Tibial artery (tissue), 4 donors: ENCODE results near the gene MCRIP2.

ENCODE experiments used
- DNase-seq, 2 donors: peaks; one replicate each; pipeline ENCODE4 v3.0.0-alpha.2; 2019
- H3K27ac ChIP-seq, 2 donors: fragments of 200-600 bp; sonication (generic) in 1 of 2; 1 replicate in 1 of 2; 2 replicates in 1 of 2; pipeline ENCODE4 v1.5.1; 2018 to 2019; ENCODE audit warnings: mild to moderate bottlenecking in 1 of 2
- H3K27me3 ChIP-seq, 2 donors: fragments of 200-600 bp; sonication (generic) in 1 of 2; one replicate each; pipeline versions ENCODE4 v1.5.1 to v1.6.0; 2016 to 2019
- H3K36me3 ChIP-seq, 3 donors: fragments of 200-600 bp; sonication (generic) in 2 of 3; one replicate each; pipeline ENCODE4 v1.5.1; 2016 to 2019; ENCODE audit warnings: mild to moderate bottlenecking in 2 of 3
- H3K4me1 ChIP-seq, 4 donors: fragments of 200-600 bp; sonication (generic) in 2 of 4; 1 replicate in 3 of 4; 2 replicates in 1 of 4; pipeline ENCODE4 v1.5.1; 2016 to 2019
- H3K4me3 ChIP-seq, 2 donors: fragments of 200-600 bp; sonication (generic) in 1 of 2; 1 replicate in 1 of 2; 2 replicates in 1 of 2; pipeline ENCODE4 v1.5.1; 2018 to 2019; ENCODE audit warnings: mild to moderate bottlenecking in 2 of 2
- H3K9me3 ChIP-seq, 3 donors: fragments of 200-600 bp; sonication (generic) in 1 of 3; one replicate each; pipeline ENCODE4 v1.5.1; 2016 to 2019
- intact Hi-C: fragments of 100-400 bp; cut with DNase I; formaldehyde crosslinking; loops from one replicate; pipeline ENCODE4 v1.15.0; 2023; ENCODE audit warnings: low total_unique reads
- TF ChIP-seq, protein P1 (sequence below), 2 experiments: fragments of 200-600 bp in 1 of 2; fragments of 450-650 bp in 1 of 2; IDR thresholded peaks; one replicate each; pipeline ENCODE4 v1.5.1; 2017 to 2019; ENCODE audit warnings: antibody characterized with exemption in 2 of 2, mild to moderate bottlenecking in 1 of 2, moderate library complexity in 1 of 2

Gene MCRIP2

DNA sequence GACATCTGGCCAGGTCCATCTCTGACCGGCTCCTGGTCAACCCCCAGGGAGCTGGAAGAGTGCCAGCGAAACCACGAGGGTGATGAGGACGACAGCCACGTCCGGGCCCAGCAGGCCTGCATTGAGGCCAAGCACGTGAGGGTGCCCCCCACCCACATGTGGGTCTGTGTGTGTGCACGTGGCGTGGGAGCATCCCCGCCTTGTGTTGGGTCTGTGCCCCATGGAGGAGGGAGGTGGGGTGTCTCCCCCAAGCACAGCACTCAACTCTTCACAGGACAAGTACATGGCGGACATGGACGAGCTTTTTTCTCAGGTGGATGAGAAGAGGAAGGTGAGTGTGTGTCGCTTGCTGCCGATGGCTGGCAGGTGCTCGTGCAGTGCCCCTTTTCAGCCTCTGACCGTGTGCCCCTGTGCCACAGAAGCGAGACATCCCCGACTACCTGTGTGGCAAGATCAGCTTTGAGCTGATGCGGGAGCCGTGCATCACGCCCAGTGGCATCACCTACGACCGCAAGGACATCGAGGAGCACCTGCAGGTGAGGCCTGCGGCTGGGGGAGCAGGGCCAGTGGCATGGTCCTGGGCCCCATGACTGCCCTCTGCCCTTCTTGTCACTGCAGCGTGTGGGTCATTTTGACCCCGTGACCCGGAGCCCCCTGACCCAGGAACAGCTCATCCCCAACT lies 40.3 kb downstream of the MCRIP2 start:
- TF ChIP-seq, protein P1, sequence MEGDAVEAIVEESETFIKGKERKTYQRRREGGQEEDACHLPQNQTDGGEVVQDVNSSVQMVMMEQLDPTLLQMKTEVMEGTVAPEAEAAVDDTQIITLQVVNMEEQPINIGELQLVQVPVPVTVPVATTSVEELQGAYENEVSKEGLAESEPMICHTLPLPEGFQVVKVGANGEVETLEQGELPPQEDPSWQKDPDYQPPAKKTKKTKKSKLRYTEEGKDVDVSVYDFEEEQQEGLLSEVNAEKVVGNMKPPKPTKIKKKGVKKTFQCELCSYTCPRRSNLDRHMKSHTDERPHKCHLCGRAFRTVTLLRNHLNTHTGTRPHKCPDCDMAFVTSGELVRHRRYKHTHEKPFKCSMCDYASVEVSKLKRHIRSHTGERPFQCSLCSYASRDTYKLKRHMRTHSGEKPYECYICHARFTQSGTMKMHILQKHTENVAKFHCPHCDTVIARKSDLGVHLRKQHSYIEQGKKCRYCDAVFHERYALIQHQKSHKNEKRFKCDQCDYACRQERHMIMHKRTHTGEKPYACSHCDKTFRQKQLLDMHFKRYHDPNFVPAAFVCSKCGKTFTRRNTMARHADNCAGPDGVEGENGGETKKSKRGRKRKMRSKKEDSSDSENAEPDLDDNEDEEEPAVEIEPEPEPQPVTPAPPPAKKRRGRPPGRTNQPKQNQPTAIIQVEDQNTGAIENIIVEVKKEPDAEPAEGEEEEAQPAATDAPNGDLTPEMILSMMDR (IDR thresholded peaks at IDR 0.05): no peak
- Histone ChIP-seq H3K27ac (peak overlapping the region in 1 of 2 donors; percentile 79), H3K9me3 (no peaks in the 10 kb centered on the region), H3K4me1 (peaks cover 3 to 70% (median 50%) of the 10 kb centered on the region in 4 donors), H3K27me3 (peaks cover 0 to 3% of the 10 kb centered on the region in 2 donors), H3K36me3 (peaks cover 18 to 39% (median 23%) of the 10 kb centered on the region in 3 donors), H3K4me3 (peak overlapping the region; percentile 60 to 81)
- intact Hi-C loops: no loop called here
- DNase-seq: no peak

DNA sequence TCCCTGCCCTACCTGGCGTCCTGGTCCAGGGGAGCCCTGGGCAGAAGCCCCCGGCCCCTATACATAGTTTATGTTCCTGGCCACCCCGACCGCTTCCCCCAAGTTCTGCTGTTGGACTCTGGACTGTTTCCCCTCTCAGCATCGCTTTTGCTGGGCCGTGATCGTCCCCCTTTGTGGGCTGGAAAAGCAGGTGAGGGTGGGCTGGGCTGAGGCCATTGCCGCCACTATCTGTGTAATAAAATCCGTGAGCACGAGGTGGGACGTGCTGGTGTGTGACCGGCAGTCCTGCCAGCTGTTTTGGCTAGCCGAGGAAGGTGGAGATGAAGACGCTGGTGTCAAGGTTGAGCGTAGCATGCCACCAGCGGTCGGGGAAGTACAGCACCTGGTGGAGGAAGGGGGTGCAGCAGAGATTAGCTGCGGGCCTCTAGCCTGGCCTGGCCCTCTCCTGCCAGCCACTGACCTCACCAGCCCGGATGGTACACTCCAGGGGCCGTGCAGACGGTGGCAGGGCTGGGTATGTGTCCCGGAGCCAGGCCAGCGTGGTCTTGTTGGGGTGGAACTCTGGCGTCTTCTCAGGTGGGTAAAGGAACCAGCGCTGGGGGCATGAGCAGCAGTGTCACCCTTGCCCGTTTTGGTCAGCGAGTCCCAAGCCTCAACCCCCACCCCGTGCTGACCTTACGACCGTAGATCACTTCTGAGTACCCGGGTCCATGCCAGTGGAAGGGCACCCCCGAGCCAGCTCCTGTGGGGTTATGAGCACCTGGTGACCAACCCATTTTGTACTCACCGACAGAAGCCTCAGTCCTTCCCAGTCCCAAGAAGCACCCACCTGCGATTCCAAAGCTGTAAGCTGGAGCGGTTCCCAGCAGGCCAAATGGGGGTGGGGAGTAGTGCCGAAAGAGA lies 41.1 kb downstream of the MCRIP2 start:
- H3K9me3 ChIP-seq: no peaks in the 10 kb centered on the region
- no peak for DNase-seq
- H3K27ac ChIP-seq: no peak overlapping the region
- TF ChIP-seq, protein P1 (IDR thresholded peaks at IDR 0.05): no peak
- peaks cover 18 to 47% (median 24%) of the 10 kb centered on the region in 3 donors for H3K36me3 ChIP-seq
- intact Hi-C loops: no loop called here
- H3K4me3 ChIP-seq: peak overlapping the region; percentile 59 to 81
- H3K27me3 ChIP-seq: no peaks in the 10 kb centered on the region
- peaks cover 3 to 67% (median 50%) of the 10 kb centered on the region in 4 donors for H3K4me1 ChIP-seq

DNA sequence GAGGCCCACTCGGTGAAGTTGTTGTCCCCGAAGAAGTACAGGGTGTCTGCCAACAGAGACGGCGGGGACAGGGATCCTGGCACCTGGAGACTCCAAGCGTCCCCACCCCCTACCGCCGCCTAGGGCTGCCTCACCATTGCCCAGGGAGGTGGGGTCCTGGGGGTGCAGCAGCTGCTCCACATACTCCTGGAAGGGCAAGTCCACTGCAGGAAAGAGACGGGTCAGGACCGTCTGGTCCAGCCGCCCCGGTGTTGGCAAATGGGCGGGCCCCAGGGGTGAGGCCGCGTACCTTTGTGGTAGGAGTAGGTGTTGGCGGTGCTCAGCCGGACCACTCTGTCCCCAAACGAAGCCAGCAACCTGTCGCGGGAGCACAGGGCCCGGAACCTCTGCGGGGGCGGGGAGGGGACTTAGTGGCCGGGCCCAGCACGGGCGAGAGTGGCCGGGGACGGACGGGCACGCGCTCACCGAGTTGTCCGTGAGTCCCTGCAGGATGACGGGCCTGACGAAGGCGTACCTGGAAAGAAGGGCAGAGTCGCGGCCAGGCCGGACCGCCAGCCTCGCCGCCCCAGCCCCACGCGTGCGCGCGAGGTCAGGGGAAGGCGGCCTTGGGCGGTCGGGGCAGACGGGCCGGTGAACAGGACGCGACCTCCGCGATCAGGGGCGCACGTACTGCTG lies 41.9 kb downstream of the MCRIP2 start:
- Histone ChIP-seq H3K27me3 (no peaks in the 10 kb centered on the region), H3K27ac (peak overlapping the region; percentile 67 to 86), H3K4me1 (peaks cover 3 to 67% (median 52%) of the 10 kb centered on the region in 4 donors), H3K4me3 (peak overlapping the region; percentile 59 to 60), H3K9me3 (no peaks in the 10 kb centered on the region), H3K36me3 (peaks cover 18 to 50% (median 24%) of the 10 kb centered on the region in 3 donors)
- intact Hi-C loops: no loop called here
- no peak for DNase-seq
- TF ChIP-seq, protein P1 (IDR thresholded peaks at IDR 0.05): no peak

DNA sequence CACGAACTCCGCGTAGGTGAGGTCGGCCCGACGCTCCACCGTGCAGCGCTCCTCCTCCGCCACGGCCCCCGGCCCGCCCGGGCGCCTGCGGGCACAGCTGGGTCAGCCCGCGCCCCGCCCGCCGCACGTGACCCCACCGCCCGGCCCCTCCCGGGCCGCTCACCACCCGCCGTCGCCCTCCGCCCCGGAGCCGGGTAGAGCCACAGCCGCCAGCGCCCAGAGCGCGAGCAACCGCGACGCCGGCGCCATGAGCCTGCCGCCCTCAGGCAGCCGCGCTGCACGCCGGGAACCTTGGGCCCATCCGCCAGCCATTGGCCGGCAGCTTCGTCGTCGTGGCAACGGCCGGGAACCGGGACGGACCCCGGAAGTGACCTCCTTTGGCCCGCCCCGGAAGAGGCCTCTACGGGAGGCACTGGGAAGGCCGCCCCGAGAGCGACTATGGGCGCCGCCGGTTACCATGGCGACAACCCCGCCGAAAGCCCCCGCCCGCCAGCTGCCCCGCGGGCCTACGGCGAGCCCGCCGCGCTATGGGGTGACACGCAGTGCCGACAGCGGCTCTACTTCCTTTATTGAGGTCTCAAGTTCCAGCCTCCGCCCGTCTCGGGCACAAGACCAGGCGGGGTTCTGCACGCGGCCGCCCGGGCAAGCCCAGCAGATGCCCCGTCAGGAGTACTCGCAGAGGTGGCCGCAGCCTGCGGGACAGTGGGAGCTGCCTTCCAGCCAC lies 42.6 kb downstream of the MCRIP2 start, which contains the start of gene JMJD8:
TSS of gene JMJD8 (minus strand) at position 264 of the 724 bp plus-strand sequence. CDS start at position 249, 15 bp downstream.
- Histone ChIP-seq H3K4me1 (peaks cover 3 to 71% (median 56%) of the 10 kb centered on the region in 4 donors), H3K36me3 (peaks cover 18 to 50% (median 24%) of the 10 kb centered on the region in 3 donors), H3K9me3 (no peaks in the 10 kb centered on the region), H3K4me3 (peak within 1 kb of the TSS; percentile 59 to 60), H3K27ac (peak within 1 kb of the TSS; percentile 67 to 86), H3K27me3 (no peaks in the 10 kb centered on the region)
- TF ChIP-seq, protein P1 (IDR thresholded peaks at IDR 0.05): no peak
- intact Hi-C loops: no loop called here
- DNase-seq: peak; percentile 95 to 98
